K562 treated with DMSO at 1 percent for 48 hours (cell line): ENCODE measurements around the gene ZNF543. TPM values are rescaled to one million over a fixed set of nuclear protein-coding genes. Genes with fewer than 3 reads are reported as not detected.

Experiments used
- total RNA-seq: library from RNA; unstranded; fragments of 300-600 nt; gene quantifications from 2 replicates; pipeline ENCODE4 v1.2.3, GENCODE V29; 2022; ENCODE audit warnings: low replicate concordance; ENCODE audit errors: extremely low read depth

The ZNF543 gene
- not detected in 2 replicates for total RNA-seq

GRCh38 chr19:57320180-57321084 lies at the start of gene ZNF543:
ZNF543 (plus strand) TSS chr19:57320472; CDS start chr19:57320854, 382 bp downstream.

GRCh38 chr19:57280165-57280961 lies 39.9 kb upstream of the ZNF543 start, which contains the start of gene ZNF460:
ZNF460 (plus strand) TSS chr19:57280485; CDS start chr19:57280807, 322 bp downstream.

GRCh38 chr19:57350877-57351805 lies 30.9 kb downstream of the ZNF543 start, which contains the start of gene ZNF304:
ZNF304 (plus strand) TSS chr19:57351271; CDS start chr19:57351665, 394 bp downstream.

GRCh38 chr19:57362997-57363687 lies 42.9 kb downstream of the ZNF543 start, which contains the start of the genes TRAPPC2B and ZNF547:
TRAPPC2B (plus strand) TSS chr19:57363551; CDS start chr19:57364834, 1,283 bp downstream.
ZNF547 (plus strand) TSS chr19:57363551; CDS start chr19:57368556, 5,005 bp downstream.

Other genes with a start within 250 kb of the ZNF543 start
- not detected in 2 replicates for gene USP29, start 200.5 kb upstream of the ZNF543 start, total RNA-seq
- not detected in 2 replicates for gene ZIM3, start 175.3 kb upstream of the ZNF543 start, total RNA-seq
- not detected in 2 replicates for gene DUXA, start 153.0 kb upstream of the ZNF543 start, total RNA-seq
- gene ZNF264, start 129.0 kb upstream of the ZNF543 start, total RNA-seq = not detected in 2 replicates
- gene AURKC, start 89.4 kb upstream of the ZNF543 start, total RNA-seq = not detected in 2 replicates
- gene ZNF805, start 79.8 kb upstream of the ZNF543 start, total RNA-seq = not detected in 2 replicates
- gene ZNF460, start 40.0 kb upstream of the ZNF543 start, total RNA-seq = not detected in 2 replicates
- gene ZNF304, start 30.8 kb downstream of the ZNF543 start, total RNA-seq = not detected in 2 replicates
- not detected in 2 replicates for gene TRAPPC2B, start 43.1 kb downstream of the ZNF543 start, total RNA-seq
- not detected in 2 replicates for gene ZNF547, start 43.1 kb downstream of the ZNF543 start, total RNA-seq
- gene ZNF548, start 69.4 kb downstream of the ZNF543 start, total RNA-seq = not detected in 2 replicates
- gene ZNF17, start 90.7 kb downstream of the ZNF543 start, total RNA-seq = not detected in 2 replicates
- gene ZNF749, start 114.9 kb downstream of the ZNF543 start, total RNA-seq = not detected in 2 replicates
- gene VN1R1, start 136.7 kb downstream of the ZNF543 start, total RNA-seq = not detected in 2 replicates
- gene ZNF772, start 157.1 kb downstream of the ZNF543 start, total RNA-seq = not detected in 2 replicates
- not detected in 2 replicates for gene ZNF419, start 167.3 kb downstream of the ZNF543 start, total RNA-seq
- gene ZNF773, start 179.5 kb downstream of the ZNF543 start, total RNA-seq = not detected in 2 replicates
- gene ZNF549, start 206.9 kb downstream of the ZNF543 start, total RNA-seq = not detected in 2 replicates
- not detected in 2 replicates for gene ZNF550, start 239.4 kb downstream of the ZNF543 start, total RNA-seq